Heart left ventricle (tissue), 13 donors: ENCODE data around the gene MNS1.

Experiments
- CTCF ChIP-seq, 12 donors: fragments of 200-600 bp; sonication (generic) in 4 of 12; IDR thresholded peaks; one replicate each; pipeline versions ENCODE4 v1.5.0 to v1.8.0; 2018 to 2022; ENCODE audit warnings: antibody characterized with exemption in 12 of 12, mild to moderate bottlenecking in 5 of 12
- POLR2A ChIP-seq, 2 donors: fragments of 450-650 bp; IDR thresholded peaks; one replicate each; pipeline ENCODE4 v1.6.1; 2017; ENCODE audit warnings: antibody characterized with exemption in 2 of 2, mild to moderate bottlenecking in 2 of 2, moderate library complexity in 2 of 2
- donor health status: ischemic (EF 13 %, LVEDD 7.1; RV severe dilation, severe dysfunction).
- donor health status: DM: no; HTN: yes; CAD: no.
- donor health status: DM: no; HTN: no; CAD: no.
- donor health status: ischemic (EF 25% LVEDD 6.9; RV normal size, moderate dysfunction).
- donor health status: ischemic (EF 25% LVEDD 5.7; RV mildly dilated, moderate dysfunction).
- donor health status: ischemic (EF 35%, LVEDD 5.7; RV mildly dilated, moderate dysfunction).
- donor health status: nonischemic (EF 11% LVEDD 7.7; RV severe dilation, severe dysfunction).
- donor health status: DM: yes; HTN: yes; CAD: no.
- donor health status: PGD.
- donor health status: ischemic (EF 29% LVEDD 5.4; RV normal size, mild dysfunction).
- donor health status: nonischemic (EF 23%, LVEDD 6.1; RV moderate dilation, normal function).

- TF ChIP-seq CTCF (IDR thresholded peaks at IDR 0.05) (no peak), POLR2A (IDR thresholded peaks at IDR 0.05) (no peak)
These were observed 27.3 kb upstream of the MNS1 start for GRCh38 chr15:56492236-56492635.
